Measurements from ENCODE around the gene TFAP2D. TPM values are rescaled to one million over a fixed set of nuclear protein-coding genes. Genes with fewer than 3 reads are reported as not detected.

TFAP2D gene
- total and polyA plus RNA-seq, 12 donors, result not detected

DNA sequence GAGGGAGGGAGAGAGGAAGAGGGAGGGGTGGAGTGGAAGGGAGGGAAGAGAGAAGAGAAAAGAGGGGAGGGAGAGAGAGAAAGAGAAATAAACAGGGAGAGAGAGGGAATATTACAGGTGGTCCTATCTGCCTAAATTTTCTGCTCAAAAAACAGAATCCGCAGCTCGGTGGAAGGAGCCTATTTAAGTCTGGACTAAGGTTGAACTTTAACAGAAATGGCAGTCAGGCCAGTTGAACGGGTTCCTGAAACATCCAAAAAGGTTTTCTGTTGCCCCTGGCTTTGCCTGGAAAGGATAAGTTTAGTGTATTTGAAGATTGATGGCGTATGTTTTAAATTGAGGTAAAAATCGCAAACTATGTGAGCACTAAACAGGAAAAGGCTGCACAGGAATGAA lies 107.5 kb downstream of the TFAP2D start:
- intact Hi-C loops (cut with DNase I), result no loop called here
- H3K4me3 ChIP-seq, result no peak overlapping the region
- 3 to 8% methylated on average over 5 of the region's 5 CpGs for WGBS, 2 donors
- ATAC-seq (no peak), DNase-seq (no peak)
- H3K27ac ChIP-seq, result no peak overlapping the region
- no peaks in the 10 kb centered on the region for H3K36me3 ChIP-seq
- peaks cover 0 to 23% (median 7%) of the 10 kb centered on the region in 9 donors for H3K4me1 ChIP-seq
- no peaks in the 10 kb centered on the region for H3K9me3 ChIP-seq
- H3K27me3 ChIP-seq, result peaks cover 38 to 100% (median 100%) of the 10 kb centered on the region in 7 donors
- no peak for TF ChIP-seq CTCF (IDR thresholded peaks at IDR 0.05)

DNA sequence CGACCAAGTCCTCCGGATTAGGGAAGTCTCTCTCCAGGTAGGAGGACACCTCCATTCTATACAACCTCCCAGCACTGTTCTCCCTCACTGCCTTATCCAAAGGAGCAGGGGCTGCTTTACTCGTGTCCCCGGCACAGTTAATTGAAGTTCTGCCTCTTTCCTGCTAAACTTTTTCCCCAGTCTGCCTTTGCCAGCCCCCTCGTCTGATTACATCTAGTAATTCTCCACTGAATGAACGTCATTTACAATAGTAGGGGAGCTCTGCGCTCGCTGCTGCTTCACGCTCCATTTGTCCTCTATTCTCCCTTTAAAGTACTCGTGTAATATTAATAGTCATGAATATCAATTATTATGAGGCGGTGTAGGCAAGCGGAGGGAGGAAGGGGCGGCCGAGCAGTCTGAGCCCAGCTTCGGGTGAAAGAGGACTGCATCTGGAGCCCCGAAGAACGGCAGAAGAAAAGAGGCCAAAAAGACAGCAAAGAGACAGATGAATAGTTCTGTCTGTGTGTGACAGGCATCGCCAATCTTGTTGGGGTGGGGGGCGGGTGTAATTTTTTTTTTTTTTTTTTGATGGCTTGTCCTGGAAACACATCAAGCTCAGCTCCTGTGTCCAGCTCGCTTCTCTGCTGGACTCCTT lies 108.2 kb downstream of the TFAP2D start:
- intact Hi-C loops (cut with DNase I), result no loop called here
- TF ChIP-seq CTCF (IDR thresholded peaks at IDR 0.05), result no peak
- WGBS, 2 donors, result 3% methylated on average over 20 of the region's 20 CpGs
- Histone ChIP-seq H3K27me3 (peaks cover 41 to 100% (median 100%) of the 10 kb centered on the region in 7 donors), H3K36me3 (no peaks in the 10 kb centered on the region), H3K27ac (no peak overlapping the region), H3K4me3 (no peak overlapping the region), H3K9me3 (no peaks in the 10 kb centered on the region), H3K4me1 (peaks cover 0 to 22% (median 7%) of the 10 kb centered on the region in 9 donors)
- ATAC-seq (no peak), DNase-seq (no peak)

- Histone ChIP-seq H3K4me3 (no peak overlapping the region), H3K27me3 (peaks cover 41 to 100% (median 100%) of the 10 kb centered on the region in 7 donors), H3K36me3 (no peaks in the 10 kb centered on the region), H3K4me1 (peaks cover 0 to 22% (median 7%) of the 10 kb centered on the region in 9 donors), H3K9me3 (no peaks in the 10 kb centered on the region), H3K27ac (no peak overlapping the region)
- 3 to 5% methylated on average over 6 of the region's 6 CpGs for WGBS, 2 donors
- ATAC-seq, result no peak
- intact Hi-C loops (cut with DNase I), result no loop called here
- no peak for TF ChIP-seq CTCF (IDR thresholded peaks at IDR 0.05)
- DNase-seq, result no peak
Observed at GRCh38 chr6:50822078-50822476, 108.8 kb downstream of the TFAP2D start.

Other genes with a start within 250 kb of the TFAP2D start
- not detected for gene TFAP2B, start 105.3 kb downstream of the TFAP2D start, total RNA-seq
- gene TFAP2B, start 105.3 kb downstream of the TFAP2D start, polyA plus RNA-seq, result under 1 TPM; 0.01 to 0.07 TPM